ENCODE data around the gene RTP3.

RTP3 gene

GRCh38 chr3:46479696-46480095 lies 18.1 kb upstream of the RTP3 start:
- peaks cover 12% of the 10 kb centered on the region for H3K9me3 Mint-ChIP-seq
- TF ChIP-seq, protein P1, sequence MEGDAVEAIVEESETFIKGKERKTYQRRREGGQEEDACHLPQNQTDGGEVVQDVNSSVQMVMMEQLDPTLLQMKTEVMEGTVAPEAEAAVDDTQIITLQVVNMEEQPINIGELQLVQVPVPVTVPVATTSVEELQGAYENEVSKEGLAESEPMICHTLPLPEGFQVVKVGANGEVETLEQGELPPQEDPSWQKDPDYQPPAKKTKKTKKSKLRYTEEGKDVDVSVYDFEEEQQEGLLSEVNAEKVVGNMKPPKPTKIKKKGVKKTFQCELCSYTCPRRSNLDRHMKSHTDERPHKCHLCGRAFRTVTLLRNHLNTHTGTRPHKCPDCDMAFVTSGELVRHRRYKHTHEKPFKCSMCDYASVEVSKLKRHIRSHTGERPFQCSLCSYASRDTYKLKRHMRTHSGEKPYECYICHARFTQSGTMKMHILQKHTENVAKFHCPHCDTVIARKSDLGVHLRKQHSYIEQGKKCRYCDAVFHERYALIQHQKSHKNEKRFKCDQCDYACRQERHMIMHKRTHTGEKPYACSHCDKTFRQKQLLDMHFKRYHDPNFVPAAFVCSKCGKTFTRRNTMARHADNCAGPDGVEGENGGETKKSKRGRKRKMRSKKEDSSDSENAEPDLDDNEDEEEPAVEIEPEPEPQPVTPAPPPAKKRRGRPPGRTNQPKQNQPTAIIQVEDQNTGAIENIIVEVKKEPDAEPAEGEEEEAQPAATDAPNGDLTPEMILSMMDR (IDR thresholded peaks at IDR 0.05) = no peak
- H3K27ac Mint-ChIP-seq = no peak overlapping the region
- no peak for DNase-seq
- H3K4me3 Mint-ChIP-seq = no peak overlapping the region
- peaks cover 18% of the 10 kb centered on the region for H3K27me3 Mint-ChIP-seq (ENCODE audit: low read depth, poor library complexity)
- peaks cover 7% of the 10 kb centered on the region for H3K36me3 Mint-ChIP-seq (ENCODE audit: low read depth)
- peaks cover 14% of the 10 kb centered on the region for H3K4me1 Mint-ChIP-seq

DNA sequence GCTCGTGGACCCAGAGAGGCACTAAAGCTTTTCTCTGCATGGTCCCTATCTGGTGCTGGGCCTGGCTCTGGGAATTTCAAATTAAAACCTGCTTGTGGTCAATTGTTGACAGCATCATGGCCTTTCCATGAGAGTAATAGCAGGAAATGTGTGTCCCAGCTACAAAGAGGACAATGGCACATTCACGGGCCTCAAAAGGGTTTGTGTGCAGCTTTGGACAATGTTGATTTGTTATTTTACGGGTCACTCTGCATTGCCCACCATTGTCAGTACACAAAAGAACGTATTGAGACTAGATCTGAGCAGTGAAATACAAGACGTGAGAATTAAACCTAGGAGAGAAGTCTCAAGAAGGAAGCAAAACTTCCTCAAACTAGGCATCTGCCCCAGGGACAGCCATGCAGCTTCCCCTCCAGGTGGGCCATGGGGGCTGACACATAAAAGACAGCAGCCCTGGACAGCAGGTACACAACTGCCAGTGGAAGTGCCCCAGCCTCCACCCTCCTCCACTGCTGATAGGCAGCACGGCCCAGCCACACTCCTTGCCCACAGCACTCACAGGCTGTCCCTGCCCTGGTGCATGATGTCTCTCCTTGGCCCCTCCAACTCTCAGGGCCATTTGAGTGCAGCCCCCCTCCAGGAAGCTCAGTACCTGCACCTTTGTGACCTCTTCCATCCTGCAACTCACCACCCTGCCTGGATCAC lies 17.1 kb upstream of the RTP3 start:
- Mint-ChIP-seq H3K9me3 (peaks cover 3% of the 10 kb centered on the region), H3K27me3 (ENCODE audit: low read depth, poor library complexity) (peaks cover 18% of the 10 kb centered on the region), H3K27ac (no peak overlapping the region), H3K36me3 (ENCODE audit: low read depth) (peaks cover under 1% of the 10 kb centered on the region), H3K4me1 (peaks cover 18% of the 10 kb centered on the region), H3K4me3 (no peak overlapping the region)
- TF ChIP-seq, protein P1 (IDR thresholded peaks at IDR 0.05) = no peak
- DNase-seq = no peak

DNA sequence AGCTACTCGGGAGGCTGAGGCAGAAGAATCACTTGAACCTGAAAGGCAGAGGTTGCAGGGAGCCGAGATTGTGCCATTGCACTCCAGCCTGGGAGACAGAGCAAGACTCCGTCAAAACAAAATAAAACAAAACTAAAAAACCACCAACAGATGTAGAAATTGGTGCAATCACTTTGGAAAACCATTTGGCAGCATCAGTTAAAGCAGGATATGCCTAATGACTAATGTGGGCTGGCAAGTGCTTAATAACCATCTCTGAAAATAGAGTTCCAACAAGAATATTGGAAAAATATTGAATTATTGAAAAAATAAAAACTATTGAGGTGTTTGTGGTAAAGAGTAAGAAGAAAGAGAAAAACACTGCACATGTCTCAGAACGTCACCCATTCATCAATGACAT lies 16.1 kb upstream of the RTP3 start:
- no peak overlapping the region for H3K27ac Mint-ChIP-seq

DNA sequence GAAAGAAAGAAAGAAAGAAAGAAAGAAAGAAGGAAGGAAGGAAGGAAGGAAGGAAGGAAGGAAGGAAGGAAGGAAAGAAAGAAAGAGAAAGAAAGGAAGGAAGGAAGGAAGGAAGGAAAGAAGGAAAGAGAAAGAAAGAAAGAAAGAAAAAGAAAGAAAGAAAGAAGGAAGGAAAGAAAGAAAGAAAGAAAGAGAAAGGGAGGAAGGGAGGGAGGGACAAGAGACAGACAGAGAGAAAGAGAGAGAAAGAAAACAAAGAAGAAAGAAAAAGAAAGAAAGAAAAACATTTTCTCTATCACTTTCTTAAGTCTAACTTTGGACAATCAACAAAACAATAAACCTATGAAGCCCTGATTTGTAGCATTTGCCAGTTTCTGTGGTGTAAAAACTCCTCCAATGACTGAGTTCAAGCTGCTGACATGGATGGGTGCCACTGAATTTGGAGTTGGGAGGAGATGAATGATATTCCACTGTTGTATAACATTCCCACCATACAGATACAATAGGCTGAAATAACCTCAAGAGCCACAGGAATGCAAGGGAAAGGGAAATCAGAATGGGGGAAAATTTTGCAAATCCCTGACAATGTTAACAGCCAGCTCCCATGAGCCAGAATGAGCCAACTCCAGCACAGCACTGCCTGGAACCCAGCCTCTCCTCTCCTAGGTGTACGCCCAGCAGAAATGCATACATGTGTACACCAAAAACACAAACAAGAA lies 15.0 kb upstream of the RTP3 start:
- Mint-ChIP-seq H3K4me3 (no peak overlapping the region), H3K9me3 (no peaks in the 10 kb centered on the region), H3K4me1 (peaks cover 24% of the 10 kb centered on the region), H3K27ac (no peak overlapping the region), H3K36me3 (ENCODE audit: low read depth) (no peaks in the 10 kb centered on the region), H3K27me3 (ENCODE audit: low read depth, poor library complexity) (peaks cover 23% of the 10 kb centered on the region)
- TF ChIP-seq, protein P1 (IDR thresholded peaks at IDR 0.05) = no peak
- DNase-seq = no peak

More for the DNA sequence above, 16.1 kb upstream of the RTP3 start:
- TF ChIP-seq, protein P1 (IDR thresholded peaks at IDR 0.05) = no peak
- no peak overlapping the region for H3K4me3 Mint-ChIP-seq
- no peaks in the 10 kb centered on the region for H3K9me3 Mint-ChIP-seq
- H3K27me3 Mint-ChIP-seq (ENCODE audit: low read depth, poor library complexity) = peaks cover 25% of the 10 kb centered on the region
- no peaks in the 10 kb centered on the region for H3K36me3 Mint-ChIP-seq (ENCODE audit: low read depth)
- DNase-seq = no peak
- H3K4me1 Mint-ChIP-seq = peaks cover 25% of the 10 kb centered on the region

- H3K27ac Mint-ChIP-seq = no peak overlapping the region
- TF ChIP-seq, protein P1 (IDR thresholded peaks at IDR 0.05) = no peak
- DNase-seq = no peak
- H3K27me3 Mint-ChIP-seq (ENCODE audit: low read depth, poor library complexity) = peaks cover 28% of the 10 kb centered on the region
- no peaks in the 10 kb centered on the region for H3K36me3 Mint-ChIP-seq (ENCODE audit: low read depth)
- no peak overlapping the region for H3K4me3 Mint-ChIP-seq
- no peaks in the 10 kb centered on the region for H3K9me3 Mint-ChIP-seq
- H3K4me1 Mint-ChIP-seq = peaks cover 20% of the 10 kb centered on the region
Observed at GRCh38 chr3:46483825-46484224, 14.0 kb upstream of the RTP3 start.

Measured in nephron progenitor cell (in vitro differentiated cells).